KOPT-K1 (cell line): ENCODE measurements around the gene SPATA31E1.

Source experiments
- H3K27ac ChIP-seq: fragments of 200-600 bp; sonication (generic); 2 replicates; pipeline ENCODE4 v1.5.1; 2016; ENCODE audit warnings: antibody characterized with exemption, mild to moderate bottlenecking, low read depth, low read length; ENCODE audit not compliant: poor library complexity, severe bottlenecking
- H3K36me3 ChIP-seq: fragments of 200-600 bp; sonication (generic); 2 replicates; pipeline ENCODE4 v1.5.1; 2017; ENCODE audit warnings: antibody characterized with exemption, mild to moderate bottlenecking, low read length, moderate library complexity; ENCODE audit not compliant: insufficient read depth
- H3K9me3 ChIP-seq: fragments of 200-600 bp; sonication (generic); 2 replicates; pipeline ENCODE4 v1.5.1; 2017; ENCODE audit warnings: antibody characterized with exemption, low read length, mild to moderate bottlenecking; ENCODE audit not compliant: insufficient read depth, poor library complexity, severe bottlenecking

The SPATA31E1 gene

DNA sequence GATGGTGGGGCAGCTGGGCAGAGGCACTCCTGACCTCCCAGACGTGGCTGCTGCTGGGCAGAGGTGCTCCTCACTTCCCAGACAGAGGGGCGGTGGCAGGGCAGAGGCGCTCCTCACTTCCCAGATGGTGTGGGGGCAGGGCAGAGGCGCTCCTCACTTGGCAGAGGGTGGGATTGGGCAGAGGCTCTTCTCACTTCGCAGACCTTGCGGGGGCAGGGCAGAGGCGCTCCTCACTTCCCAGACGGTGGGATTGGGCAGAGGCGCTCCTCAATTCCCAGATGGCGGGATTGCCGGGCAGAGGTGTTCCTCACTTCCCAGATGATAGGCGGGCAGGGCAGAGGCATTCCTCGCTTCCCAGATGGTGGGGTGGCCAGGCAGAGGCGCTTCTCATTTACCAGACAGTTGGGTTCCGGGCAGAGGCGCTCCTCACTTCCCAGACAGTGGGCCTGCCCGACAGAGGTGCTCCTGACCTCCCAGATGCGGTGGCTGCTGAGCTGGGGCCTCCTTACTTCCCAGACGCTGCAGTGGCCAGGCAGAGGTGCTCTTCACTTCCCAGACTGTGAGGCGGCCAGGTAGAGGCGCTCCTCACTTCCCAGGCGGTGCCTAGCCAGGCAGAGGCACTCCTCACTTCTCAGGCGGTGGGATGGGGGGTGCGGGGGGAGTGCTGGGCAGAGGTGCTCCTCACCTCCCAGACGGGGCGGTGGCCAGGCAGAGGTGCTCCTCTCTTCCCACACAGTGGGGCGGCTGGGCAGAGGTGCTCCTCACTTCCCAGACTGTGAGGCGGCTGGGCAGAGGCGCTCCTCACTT, 25.3 kb upstream of the SPATA31E1 start:
- Histone ChIP-seq H3K9me3 (no peaks in the 10 kb centered on the region), H3K36me3 (no peaks in the 10 kb centered on the region), H3K27ac (no peak overlapping the region)

DNA sequence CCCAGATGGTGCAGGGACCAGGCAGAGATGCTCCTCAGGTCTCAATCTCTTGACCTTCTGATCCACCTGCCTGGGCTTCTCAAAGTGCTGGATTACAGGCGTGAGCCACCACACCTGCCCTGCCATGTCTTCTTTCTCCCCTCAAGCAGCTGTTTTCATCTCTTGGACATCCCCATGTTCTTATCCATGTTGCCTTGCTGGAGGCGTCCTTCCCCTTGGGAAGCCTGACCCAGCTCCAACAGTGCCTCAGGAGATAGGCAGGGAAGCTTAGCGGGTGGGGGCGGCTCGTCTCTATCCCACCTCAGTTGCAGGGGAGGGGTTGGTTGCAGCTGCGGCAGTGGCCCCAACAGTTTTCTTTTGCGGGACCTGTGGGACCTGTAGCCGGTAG, 24.7 kb upstream of the SPATA31E1 start:
- Histone ChIP-seq H3K36me3 (no peaks in the 10 kb centered on the region), H3K9me3 (no peaks in the 10 kb centered on the region), H3K27ac (no peak overlapping the region)

DNA sequence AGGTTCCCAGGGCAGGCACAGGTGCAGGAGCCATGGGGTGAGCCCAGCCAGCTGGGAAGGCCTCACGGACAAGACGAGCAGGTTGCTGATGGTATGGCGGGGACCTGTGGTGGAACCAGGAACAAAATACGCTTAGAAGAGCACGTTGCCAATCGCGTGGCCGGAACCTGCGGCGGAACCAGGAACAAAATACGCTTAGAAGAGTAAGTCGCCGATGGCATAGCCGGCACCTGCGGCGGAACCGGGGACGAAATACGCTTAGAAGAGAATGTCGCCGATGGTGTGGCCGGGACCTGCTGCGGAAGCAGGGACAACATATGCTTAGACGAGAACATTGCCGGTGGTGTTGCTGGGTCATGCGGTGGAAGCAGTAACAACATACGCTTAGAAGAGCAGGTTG, 23.5 kb upstream of the SPATA31E1 start:
- no peak overlapping the region for H3K27ac ChIP-seq
- H3K9me3 ChIP-seq, result no peaks in the 10 kb centered on the region
- no peaks in the 10 kb centered on the region for H3K36me3 ChIP-seq

DNA sequence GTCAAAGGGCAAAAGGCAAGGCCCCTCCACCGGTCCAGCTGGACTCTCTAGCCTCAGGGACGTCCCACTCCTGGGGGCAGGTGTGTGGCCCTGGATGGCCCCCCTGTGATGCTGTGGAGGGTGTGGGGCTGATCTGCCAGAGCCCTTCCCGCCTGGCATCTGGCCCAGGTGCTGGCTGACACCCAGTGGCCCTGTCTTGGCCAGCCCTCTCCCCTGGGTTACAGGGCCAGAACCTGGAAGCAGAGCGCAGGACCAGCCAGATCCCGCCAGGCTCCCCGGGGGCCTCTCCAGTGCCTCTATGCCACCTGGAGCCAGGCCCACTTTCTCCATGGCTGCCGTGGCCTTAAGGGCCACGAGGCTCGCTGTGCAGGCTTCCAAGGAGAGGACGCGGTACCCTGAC, 22.9 kb upstream of the SPATA31E1 start:
- Histone ChIP-seq H3K9me3 (no peaks in the 10 kb centered on the region), H3K27ac (no peak overlapping the region), H3K36me3 (no peaks in the 10 kb centered on the region)

DNA sequence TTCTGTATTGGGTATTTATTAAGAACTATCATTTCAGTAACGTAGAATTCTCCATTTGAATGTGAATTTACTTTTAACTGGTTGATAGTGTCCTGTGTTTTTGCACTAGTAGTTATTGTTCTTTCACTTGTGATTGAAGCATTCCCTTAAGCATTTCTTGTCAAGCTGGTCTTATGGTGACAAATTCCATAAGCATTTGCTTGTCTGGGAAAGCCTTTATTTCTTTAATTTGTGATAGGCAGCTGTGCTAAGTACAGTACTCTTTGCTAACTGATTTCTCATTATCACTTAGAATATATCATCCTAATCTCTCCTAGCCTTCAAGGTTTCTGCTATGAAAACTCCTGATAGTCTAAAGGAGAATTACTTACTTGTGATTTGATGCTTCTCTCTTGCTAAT, 21.3 kb upstream of the SPATA31E1 start:
- Histone ChIP-seq H3K9me3 (no peaks in the 10 kb centered on the region), H3K36me3 (no peaks in the 10 kb centered on the region), H3K27ac (no peak overlapping the region)

DNA sequence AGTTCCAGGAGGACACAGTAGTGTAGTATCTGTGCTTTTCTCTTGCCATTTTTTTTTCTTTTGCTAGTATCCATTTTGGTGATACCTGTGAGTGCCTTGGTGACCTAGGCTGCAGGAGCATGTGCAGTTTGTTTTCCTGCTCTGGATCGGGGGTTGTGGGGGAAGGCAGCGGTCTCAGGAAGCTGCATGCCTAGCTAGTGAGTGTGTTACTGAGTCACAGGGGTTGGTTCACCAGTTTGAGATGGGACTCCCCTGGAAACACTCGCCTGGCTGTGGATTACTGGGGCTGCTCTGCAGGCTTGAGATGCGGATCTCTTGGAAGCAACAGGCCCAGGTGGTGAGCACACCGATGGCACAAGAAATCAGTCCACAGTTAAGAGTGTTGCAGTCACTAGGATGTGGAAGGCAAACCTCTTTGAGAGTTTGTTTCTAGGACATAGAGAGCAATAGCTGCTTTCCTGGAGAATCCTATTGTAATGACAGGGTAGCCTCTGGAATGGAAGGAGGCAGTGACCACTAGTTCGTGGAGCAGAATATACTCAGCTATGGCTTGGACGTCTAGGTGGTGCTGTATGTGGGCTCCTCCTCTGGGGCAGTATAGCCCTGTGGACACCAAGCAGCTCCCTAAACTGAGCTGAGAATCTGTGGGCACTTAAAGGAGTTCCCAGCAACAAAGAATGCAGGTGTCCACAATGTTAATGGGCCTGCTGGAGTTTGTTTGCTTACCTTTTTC, 20.0 kb upstream of the SPATA31E1 start:
- no peak overlapping the region for H3K27ac ChIP-seq
- no peaks in the 10 kb centered on the region for H3K36me3 ChIP-seq
- no peaks in the 10 kb centered on the region for H3K9me3 ChIP-seq

DNA sequence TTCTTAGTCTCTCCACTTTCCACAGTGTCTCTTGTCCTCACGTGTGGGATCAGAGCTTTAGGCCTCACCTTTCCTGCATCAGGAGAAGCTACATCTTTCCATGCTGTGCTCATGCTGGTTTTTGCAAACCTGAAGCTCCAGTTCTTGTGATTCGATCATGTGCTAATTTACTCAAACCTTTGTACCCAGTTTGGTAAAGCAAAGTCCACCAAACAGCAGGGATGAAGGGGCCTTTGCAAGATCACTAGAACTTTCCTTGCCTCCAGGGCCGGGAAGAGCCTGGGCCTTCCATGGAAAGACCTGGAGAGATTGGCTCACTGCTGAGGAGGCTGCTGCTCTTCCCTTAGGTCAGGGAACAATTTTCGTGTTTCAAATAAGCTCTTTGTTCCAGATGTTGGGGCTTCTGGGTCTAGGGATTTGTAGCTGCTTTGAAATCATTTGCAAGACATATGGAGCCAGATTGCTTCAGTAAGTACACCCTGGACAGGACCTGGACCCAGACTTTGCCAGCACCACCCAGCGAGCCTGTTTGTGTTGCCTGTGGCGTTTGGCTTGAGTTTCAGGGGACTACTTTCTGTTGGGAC, 18.7 kb upstream of the SPATA31E1 start:
- H3K27ac ChIP-seq, result no peak overlapping the region
- no peaks in the 10 kb centered on the region for H3K36me3 ChIP-seq
- no peaks in the 10 kb centered on the region for H3K9me3 ChIP-seq

DNA sequence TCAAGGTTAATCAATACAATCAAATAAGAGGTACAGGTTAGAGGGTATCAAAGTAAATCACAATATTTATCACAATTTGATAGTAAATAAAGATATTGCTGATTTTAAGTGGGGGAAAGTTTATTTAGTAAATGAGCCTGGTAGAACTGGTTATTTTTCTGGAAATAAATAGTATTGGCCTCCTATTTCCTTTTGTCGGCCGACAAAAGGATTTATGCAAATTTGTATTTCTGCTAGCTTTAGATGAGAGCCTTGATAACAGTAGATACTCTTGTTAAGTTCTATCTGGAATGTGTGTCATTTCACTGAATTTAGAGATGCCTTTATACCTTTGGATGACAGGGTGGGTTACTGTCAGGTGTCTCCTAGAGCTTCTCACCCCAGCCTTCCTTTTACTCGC, 17.8 kb upstream of the SPATA31E1 start:
- Histone ChIP-seq H3K36me3 (no peaks in the 10 kb centered on the region), H3K27ac (no peak overlapping the region), H3K9me3 (no peaks in the 10 kb centered on the region)

DNA sequence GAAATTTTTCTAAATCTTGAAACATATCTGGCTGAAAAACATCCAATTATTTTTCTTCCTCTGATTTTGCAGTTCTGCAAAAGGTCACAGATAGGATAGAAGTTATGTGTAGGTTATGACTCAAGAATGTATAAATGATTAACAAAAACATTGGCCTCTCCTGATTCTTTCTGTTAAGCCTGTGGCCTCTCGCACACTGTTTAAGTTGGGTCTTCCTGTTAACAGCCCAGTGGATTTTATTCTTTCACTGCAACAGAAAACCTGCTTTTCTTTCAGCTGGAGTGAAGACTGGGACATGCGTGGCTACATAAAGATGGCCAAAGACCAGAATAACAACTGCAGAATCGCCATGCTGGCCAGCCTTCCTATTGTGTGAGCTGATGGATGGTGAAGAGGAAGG, 17.1 kb upstream of the SPATA31E1 start:
- H3K9me3 ChIP-seq, result no peaks in the 10 kb centered on the region
- no peak overlapping the region for H3K27ac ChIP-seq
- H3K36me3 ChIP-seq, result no peaks in the 10 kb centered on the region

DNA sequence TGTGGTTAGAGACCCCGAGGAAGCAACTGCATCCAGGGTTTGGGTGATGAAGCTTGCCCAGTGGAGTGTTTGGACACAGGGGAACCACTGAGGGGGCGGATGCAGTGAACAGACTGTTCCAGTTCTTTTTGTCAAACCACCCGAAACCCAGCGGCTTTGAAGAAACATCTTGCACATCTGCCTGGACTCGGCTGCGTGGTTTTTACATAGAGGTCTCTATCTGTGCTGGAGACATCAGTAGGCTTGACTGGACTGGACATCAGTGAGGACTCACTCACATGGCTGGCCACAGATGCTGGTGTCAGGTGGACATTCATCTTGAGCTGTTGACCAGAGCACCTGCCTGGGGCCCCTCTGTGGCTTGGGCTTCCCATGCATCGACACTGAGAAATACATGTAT, 15.3 kb upstream of the SPATA31E1 start:
- Histone ChIP-seq H3K36me3 (no peaks in the 10 kb centered on the region), H3K27ac (no peak overlapping the region), H3K9me3 (no peaks in the 10 kb centered on the region)

DNA sequence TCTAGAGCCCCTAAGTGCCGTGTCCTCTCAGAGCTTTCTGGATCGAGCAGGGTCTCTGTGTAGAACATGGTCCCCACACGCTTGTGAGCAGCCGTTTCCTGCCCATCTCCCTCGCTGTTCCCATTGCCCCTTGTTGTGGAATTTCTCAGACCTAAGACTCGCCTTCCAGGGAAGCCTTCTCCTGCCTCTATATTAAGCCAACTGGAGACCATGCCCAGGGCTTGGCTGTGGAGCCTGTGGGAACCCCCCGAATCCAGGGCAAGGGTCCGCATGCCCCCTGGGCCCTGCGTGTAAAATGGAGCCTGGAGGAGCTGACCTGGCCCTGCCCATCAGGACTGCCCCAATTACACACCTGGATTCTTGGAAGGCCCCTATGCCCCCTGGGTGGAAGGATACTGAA, 14.5 kb upstream of the SPATA31E1 start:
- Histone ChIP-seq H3K27ac (no peak overlapping the region), H3K36me3 (no peaks in the 10 kb centered on the region), H3K9me3 (no peaks in the 10 kb centered on the region)

DNA sequence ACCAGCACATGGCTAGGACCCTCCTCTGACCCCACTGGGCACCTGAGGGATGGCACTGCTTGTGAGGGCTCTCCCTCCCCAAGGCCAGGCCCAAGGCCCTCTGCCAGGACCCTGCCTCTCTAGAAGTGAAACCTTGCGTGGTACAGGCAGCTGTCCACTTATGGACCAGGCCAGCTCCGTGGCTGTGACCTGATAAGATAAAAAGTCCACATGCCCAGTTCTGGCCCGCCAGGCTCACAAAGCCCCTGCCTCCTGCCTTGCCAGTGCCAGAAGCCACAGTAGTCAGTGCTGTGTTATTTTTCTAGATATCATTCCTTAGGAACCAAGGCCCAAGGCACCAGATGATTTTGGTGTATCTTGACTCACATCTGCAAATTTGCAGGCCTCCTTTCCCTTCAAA, 14.0 kb upstream of the SPATA31E1 start:
- H3K36me3 ChIP-seq, result no peaks in the 10 kb centered on the region
- H3K27ac ChIP-seq, result no peak overlapping the region
- no peaks in the 10 kb centered on the region for H3K9me3 ChIP-seq

DNA sequence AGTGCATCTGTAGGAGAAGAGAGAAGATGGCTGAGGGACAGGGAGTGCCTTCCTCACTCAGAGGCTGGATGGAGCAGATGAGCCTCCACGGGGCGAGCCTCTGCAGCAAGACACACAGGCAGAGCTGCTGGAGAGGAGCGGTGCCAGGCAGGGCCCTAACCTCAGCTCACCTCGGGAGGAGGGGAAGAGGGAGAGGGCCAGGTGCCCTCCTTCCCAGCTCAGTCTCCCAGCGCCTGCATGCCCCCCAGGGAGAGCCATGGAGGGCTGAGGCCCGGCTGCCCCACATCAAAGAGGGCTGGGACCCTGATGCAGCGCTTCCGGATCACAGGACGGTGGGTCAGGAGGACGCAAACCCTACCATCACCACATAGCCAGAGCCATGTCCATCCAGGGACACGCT, 13.6 kb upstream of the SPATA31E1 start:
- Histone ChIP-seq H3K36me3 (no peaks in the 10 kb centered on the region), H3K27ac (no peak overlapping the region), H3K9me3 (no peaks in the 10 kb centered on the region)

DNA sequence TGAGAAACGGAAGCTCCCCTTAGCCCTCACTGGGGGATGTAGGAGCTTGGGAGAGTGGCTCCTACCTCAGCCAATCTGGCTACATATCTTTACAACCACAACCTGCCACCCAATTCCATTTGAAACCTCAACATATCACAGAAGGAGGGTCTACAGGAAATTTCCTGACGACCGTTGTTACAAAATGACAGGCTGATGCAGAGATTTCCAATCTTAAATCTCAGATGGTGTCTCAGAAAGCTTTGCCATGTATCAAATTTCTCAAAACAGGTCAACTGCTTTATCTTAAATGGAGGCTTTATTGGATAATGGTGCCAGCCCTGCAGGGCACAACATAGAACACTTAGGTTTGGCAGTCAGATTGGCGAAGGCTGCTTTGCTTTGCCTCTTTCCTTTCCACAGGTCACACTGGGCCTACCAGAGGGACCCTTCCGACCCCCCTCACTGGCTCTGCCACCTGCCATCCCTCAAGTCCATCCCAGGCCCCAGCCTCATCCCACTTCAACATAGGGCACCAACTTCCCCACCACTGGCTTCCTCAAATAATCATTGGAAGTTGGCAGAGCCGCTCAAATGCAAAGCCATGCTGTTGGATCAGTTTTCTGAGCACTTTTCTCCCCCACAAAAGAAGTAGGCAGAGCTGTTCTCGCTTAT, 11.1 kb upstream of the SPATA31E1 start:
- H3K27ac ChIP-seq, result no peak overlapping the region
- no peaks in the 10 kb centered on the region for H3K9me3 ChIP-seq
- H3K36me3 ChIP-seq, result no peaks in the 10 kb centered on the region

DNA sequence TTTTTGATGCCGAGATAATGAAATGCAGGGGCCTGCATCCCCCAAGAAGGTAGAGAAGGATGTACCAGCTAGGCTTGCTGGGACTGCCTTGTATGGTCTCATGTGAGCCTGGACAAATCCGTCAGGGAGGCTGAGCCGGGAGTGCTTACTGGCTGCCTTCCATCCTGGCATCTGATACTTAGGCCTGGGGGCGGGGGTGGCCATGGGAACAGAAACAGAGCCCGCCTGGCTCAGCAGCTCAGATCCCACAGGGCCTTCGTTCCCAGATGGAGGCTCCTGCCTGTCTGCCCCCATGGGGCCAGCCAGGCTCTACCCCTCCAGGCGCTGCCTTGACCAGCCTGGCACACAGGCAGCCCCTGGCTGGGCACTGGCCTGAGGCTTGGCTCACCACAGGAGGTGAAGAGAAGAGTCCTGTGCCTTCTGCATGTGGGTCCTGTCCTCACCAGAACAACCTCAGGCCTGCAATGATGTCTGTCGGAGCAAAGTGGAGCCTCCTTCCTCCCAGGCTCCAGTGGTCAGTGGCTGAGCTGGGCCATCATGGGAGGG, 10.5 kb upstream of the SPATA31E1 start:
- Histone ChIP-seq H3K9me3 (no peaks in the 10 kb centered on the region), H3K27ac (no peak overlapping the region), H3K36me3 (no peaks in the 10 kb centered on the region)
